ENCODE measurements around the gene RNF214. TPM values are rescaled to one million over a fixed set of nuclear protein-coding genes. Genes with fewer than 3 reads are reported as not detected.

The RNF214 gene
- total RNA-seq, 2 donors from 2014 or later: 10.2 to 12.5 TPM

- no peaks in the 10 kb centered on the region for H3K9me3 ChIP-seq
- peaks cover 0 to 13% of the 10 kb centered on the region in 2 donors for H3K36me3 ChIP-seq (replicated peaks in 1 of 2; ENCODE audit: insufficient read depth in 1 of 2, low read depth in 2 of 2)
- no peaks in the 10 kb centered on the region for H3K27me3 ChIP-seq
- peak overlapping the region; percentile 30 to 65 (median 52) for H3K27ac ChIP-seq
- 47 to 56% methylated on average over 8 to 9 of the region's 9 CpGs for WGBS, 2 donors
- TF ChIP-seq, protein P1, sequence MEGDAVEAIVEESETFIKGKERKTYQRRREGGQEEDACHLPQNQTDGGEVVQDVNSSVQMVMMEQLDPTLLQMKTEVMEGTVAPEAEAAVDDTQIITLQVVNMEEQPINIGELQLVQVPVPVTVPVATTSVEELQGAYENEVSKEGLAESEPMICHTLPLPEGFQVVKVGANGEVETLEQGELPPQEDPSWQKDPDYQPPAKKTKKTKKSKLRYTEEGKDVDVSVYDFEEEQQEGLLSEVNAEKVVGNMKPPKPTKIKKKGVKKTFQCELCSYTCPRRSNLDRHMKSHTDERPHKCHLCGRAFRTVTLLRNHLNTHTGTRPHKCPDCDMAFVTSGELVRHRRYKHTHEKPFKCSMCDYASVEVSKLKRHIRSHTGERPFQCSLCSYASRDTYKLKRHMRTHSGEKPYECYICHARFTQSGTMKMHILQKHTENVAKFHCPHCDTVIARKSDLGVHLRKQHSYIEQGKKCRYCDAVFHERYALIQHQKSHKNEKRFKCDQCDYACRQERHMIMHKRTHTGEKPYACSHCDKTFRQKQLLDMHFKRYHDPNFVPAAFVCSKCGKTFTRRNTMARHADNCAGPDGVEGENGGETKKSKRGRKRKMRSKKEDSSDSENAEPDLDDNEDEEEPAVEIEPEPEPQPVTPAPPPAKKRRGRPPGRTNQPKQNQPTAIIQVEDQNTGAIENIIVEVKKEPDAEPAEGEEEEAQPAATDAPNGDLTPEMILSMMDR (IDR thresholded peaks at IDR 0.05): no peak
- TF ChIP-seq POLR2A (IDR thresholded peaks at IDR 0.05): no peak
- ATAC-seq (peak; percentile 49), DNase-seq (peak in 3 of 4 donors; percentile 50 to 69 (median 57))
- H3K4me1 ChIP-seq: peaks cover 37% of the 10 kb centered on the region
- intact Hi-C loops (cut with DNase I): loop anchor here (10.0 kb wide), 1 partner anchor 346 kb away; no protein-coding TSS in a partner anchor
- no peak overlapping the region for H3K4me3 ChIP-seq
Observed at GRCh38 chr11:117220568-117220967, 11.9 kb upstream of the RNF214 start.

DNA sequence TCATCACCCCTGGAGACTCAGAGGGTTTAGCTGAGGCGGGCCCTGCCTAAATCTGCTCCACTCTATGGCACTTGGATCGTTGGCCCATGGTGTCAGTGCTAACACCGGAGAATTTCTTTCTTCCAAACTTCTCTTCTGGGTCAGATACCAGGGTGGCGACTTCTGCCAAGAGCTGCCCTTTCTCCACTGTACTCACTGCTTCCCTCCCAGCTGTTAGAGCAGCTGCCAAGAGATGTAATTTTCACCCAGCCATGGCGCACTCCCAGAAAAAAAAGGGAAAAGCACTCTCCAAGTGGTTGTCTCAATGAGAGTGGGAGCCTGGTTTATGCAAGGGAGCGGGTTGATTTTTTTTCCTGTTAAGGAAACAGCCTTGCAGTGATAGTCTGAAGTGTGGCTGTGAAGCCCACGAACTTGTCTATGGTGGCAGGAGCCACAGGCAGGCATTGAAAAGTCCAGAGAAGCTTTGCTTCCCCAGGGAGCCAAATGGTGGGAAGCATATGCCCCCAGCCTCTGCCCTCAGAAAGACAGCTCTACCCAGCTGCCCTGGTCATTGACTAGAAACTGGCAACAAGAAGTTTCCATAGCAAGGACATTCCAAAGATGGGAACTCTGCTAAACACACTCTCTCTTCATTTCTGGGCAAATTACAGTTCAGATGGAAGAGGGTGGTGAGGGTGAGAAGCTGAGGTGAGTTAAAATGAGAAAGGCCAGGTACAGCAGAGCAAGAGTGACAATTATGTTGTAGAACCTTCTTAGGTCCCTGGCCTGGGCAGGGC lies 11.3 kb upstream of the RNF214 start:
- intact Hi-C loops (cut with DNase I): loop anchor here (10.0 kb wide), 1 partner anchor 346 kb away; no protein-coding TSS in a partner anchor
- no peaks in the 10 kb centered on the region for H3K9me3 ChIP-seq
- ATAC-seq (peak; percentile 25), DNase-seq (peak in 1 of 4 donors; percentile 64)
- H3K27me3 ChIP-seq: no peaks in the 10 kb centered on the region
- TF ChIP-seq, protein P1 (IDR thresholded peaks at IDR 0.05): no peak
- TF ChIP-seq POLR2A (IDR thresholded peaks at IDR 0.05): no peak
- no peak overlapping the region for H3K4me3 ChIP-seq
- peaks cover 0 to 11% of the 10 kb centered on the region in 2 donors for H3K36me3 ChIP-seq (replicated peaks in 1 of 2; ENCODE audit: insufficient read depth in 1 of 2, low read depth in 2 of 2)
- H3K4me1 ChIP-seq: peaks cover 37% of the 10 kb centered on the region
- 39 to 59% methylated on average over 6 to 7 of the region's 7 CpGs for WGBS, 2 donors
- peak overlapping the region; percentile 30 to 65 (median 52) for H3K27ac ChIP-seq

DNA sequence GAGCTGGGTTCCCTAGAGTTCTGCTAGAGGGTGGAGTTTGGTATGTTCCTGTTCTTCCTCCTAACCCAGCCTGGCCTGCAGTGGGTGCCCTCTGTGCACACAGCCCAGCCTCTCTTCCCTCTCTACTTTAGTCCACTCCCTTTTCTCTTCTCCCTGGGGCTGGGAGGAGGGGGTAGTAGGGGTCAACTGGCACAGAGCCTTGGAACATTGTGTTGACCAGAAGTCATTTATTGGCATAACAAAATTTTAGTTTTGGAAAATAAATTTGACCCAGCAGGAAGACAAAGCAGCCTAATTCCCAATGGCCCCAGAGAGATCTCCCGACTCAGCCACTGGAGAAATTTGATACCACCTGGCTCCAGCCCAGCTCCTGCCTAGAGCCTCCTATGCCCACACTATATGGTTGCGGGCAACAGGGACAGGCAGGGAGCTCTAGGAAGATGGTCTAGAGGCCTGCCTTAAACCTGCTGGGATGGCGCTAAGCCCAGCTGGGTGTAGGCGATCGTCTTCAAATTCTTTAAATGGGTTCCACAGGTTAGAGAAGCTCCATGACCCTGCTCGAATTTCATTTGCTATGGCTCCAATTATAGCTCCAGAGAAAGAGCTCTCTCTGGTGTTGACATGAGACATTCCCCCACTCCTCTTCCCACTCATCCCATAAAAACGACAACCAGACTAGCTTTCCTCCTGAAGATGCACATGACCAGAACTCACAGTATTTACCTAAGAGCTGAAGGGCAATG lies 10.5 kb upstream of the RNF214 start:
- Histone ChIP-seq H3K36me3 (replicated peaks in 1 of 2; ENCODE audit: insufficient read depth in 1 of 2, low read depth in 2 of 2) (peaks cover 0 to 13% of the 10 kb centered on the region in 2 donors), H3K27ac (peak overlapping the region in 3 of 4 donors; percentile 50 to 65 (median 55)), H3K27me3 (no peaks in the 10 kb centered on the region), H3K9me3 (no peaks in the 10 kb centered on the region), H3K4me1 (peaks cover 42% of the 10 kb centered on the region), H3K4me3 (no peak overlapping the region)
- intact Hi-C loops (cut with DNase I): loop anchor here (10.0 kb wide), 1 partner anchor 347 kb away; no protein-coding TSS in a partner anchor
- whole genome bisulfite sequencing, 2 donors: 56% methylated on average over 7 of the region's 7 CpGs
- peak; percentile 21 for ATAC-seq
- no peak for TF ChIP-seq POLR2A (IDR thresholded peaks at IDR 0.05)
- TF ChIP-seq, protein P1 (IDR thresholded peaks at IDR 0.05): no peak
- peak; percentile 54 to 79 (median 61) for DNase-seq

- no peak overlapping the region for H3K27ac ChIP-seq
- H3K4me1 ChIP-seq: peaks cover 42% of the 10 kb centered on the region
- H3K27me3 ChIP-seq: no peaks in the 10 kb centered on the region
- no peak for ATAC-seq
- DNase-seq: no peak
- 92 to 93% methylated on average over 14 of the region's 14 CpGs for WGBS, 2 donors
- no peaks in the 10 kb centered on the region for H3K9me3 ChIP-seq
- TF ChIP-seq, protein P1 (IDR thresholded peaks at IDR 0.05): no peak
- TF ChIP-seq POLR2A (IDR thresholded peaks at IDR 0.05): no peak
- no peak overlapping the region for H3K4me3 ChIP-seq
- intact Hi-C loops (cut with DNase I): loop anchor here (10.0 kb wide), 1 partner anchor 348 kb away; no protein-coding TSS in a partner anchor
- peaks cover 0 to 16% of the 10 kb centered on the region in 2 donors for H3K36me3 ChIP-seq (replicated peaks in 1 of 2; ENCODE audit: insufficient read depth in 1 of 2, low read depth in 2 of 2)
Observed at GRCh38 chr11:117222991-117223740, 9.3 kb upstream of the RNF214 start.

Data from body of pancreas (tissue), 4 donors.